Activated T-cell treated with anti-CD3 and anti-CD28 coated beads, Interleukin-2, amount 50 U/mL, for 4 hours (primary cell): ENCODE data around the gene GNAI2. TPM values are rescaled to one million over a fixed set of nuclear protein-coding genes. Genes with fewer than 3 reads are reported as not detected.

Experiments
- ATAC-seq, 2 donors: fragments of 200-7000 bp; cut with Tn5 transposase; one replicate each; pipeline ENCODE4 v1.10.0; 2021
- DNase-seq: peaks from one replicate; pipeline ENCODE4 v3.0.0-alpha.2; 2020
- H3K27me3 Mint-ChIP-seq: one replicate; pipeline ENCODE4 v1.8.0; 2021; ENCODE audit warnings: low read depth, mixed read lengths
- H3K36me3 Mint-ChIP-seq: one replicate; pipeline ENCODE4 v1.8.0; 2022; ENCODE audit warnings: mixed read lengths; ENCODE audit not compliant: insufficient read depth
- H3K4me1 Mint-ChIP-seq: one replicate; pipeline ENCODE4 v1.8.0; 2021; ENCODE audit warnings: low read depth, mixed read lengths
- H3K4me3 Mint-ChIP-seq: one replicate; pipeline ENCODE4 v1.8.0; 2021; ENCODE audit warnings: mild to moderate bottlenecking, moderate library complexity, mixed read lengths
- H3K9me3 Mint-ChIP-seq: one replicate; pipeline ENCODE4 v1.8.0; 2021; ENCODE audit warnings: mixed read lengths
- total RNA-seq, 3 donors: library from RNA; stranded (reverse); gene quantifications; one replicate each; pipeline ENCODE4 v1.2.1, GENCODE V29; 2021

Gene GNAI2
- total RNA-seq, result 100 to 1,000 TPM; 160 to 175 (median 172) TPM

GRCh38 chr3:50235716-50236483, at the start of gene GNAI2:
TSS of gene GNAI2 (plus strand) at chr3:50236204. CDS start at chr3:50236336, 132 bp downstream.
- ATAC-seq (peak; percentile 90 to 92), DNase-seq (peak; percentile 98)
- Mint-ChIP-seq H3K9me3 (no peaks in the 10 kb centered on the region), H3K4me1 (peaks cover 31% of the 10 kb centered on the region), H3K27me3 (no peaks in the 10 kb centered on the region), H3K36me3 (no peaks in the 10 kb centered on the region), H3K4me3 (peak within 1 kb of the TSS; percentile 95)

GRCh38 chr3:50187750-50188149, 48.3 kb upstream of the GNAI2 start:
- peaks cover 2% of the 10 kb centered on the region for H3K4me1 Mint-ChIP-seq
- peaks cover 3% of the 10 kb centered on the region for H3K27me3 Mint-ChIP-seq
- no peak for ATAC-seq
- no peaks in the 10 kb centered on the region for H3K36me3 Mint-ChIP-seq
- H3K9me3 Mint-ChIP-seq, result no peaks in the 10 kb centered on the region
- DNase-seq, result no peak
- no peak overlapping the region for H3K4me3 Mint-ChIP-seq

- ATAC-seq (peak; percentile 28 to 37), DNase-seq (no peak)
- no peaks in the 10 kb centered on the region for H3K36me3 Mint-ChIP-seq
- H3K27me3 Mint-ChIP-seq, result peaks cover 6% of the 10 kb centered on the region
- peaks cover 4% of the 10 kb centered on the region for H3K4me1 Mint-ChIP-seq
- H3K4me3 Mint-ChIP-seq, result no peak overlapping the region
- no peaks in the 10 kb centered on the region for H3K9me3 Mint-ChIP-seq
Observed at GRCh38 chr3:50189274-50189673, 46.7 kb upstream of the GNAI2 start.

GRCh38 chr3:50189989-50190388, 46.0 kb upstream of the GNAI2 start:
- no peaks in the 10 kb centered on the region for H3K36me3 Mint-ChIP-seq
- H3K4me1 Mint-ChIP-seq, result peaks cover 8% of the 10 kb centered on the region
- ATAC-seq (no peak), DNase-seq (no peak)
- peaks cover 6% of the 10 kb centered on the region for H3K27me3 Mint-ChIP-seq
- H3K4me3 Mint-ChIP-seq, result no peak overlapping the region
- H3K9me3 Mint-ChIP-seq, result no peaks in the 10 kb centered on the region

- no peak within 1 kb of the TSS for H3K4me3 Mint-ChIP-seq
- no peaks in the 10 kb centered on the region for H3K9me3 Mint-ChIP-seq
- no peaks in the 10 kb centered on the region for H3K36me3 Mint-ChIP-seq
- peaks cover 8% of the 10 kb centered on the region for H3K27me3 Mint-ChIP-seq
- ATAC-seq, result no peak
- H3K4me1 Mint-ChIP-seq, result peaks cover 8% of the 10 kb centered on the region
- no peak for DNase-seq
Observed at GRCh38 chr3:50190936-50191660, 44.9 kb upstream of the GNAI2 start, which contains the start of gene GNAT1. TSS of gene GNAT1 (plus strand) at chr3:50191610. CDS start at chr3:50191726, 116 bp downstream.

- H3K9me3 Mint-ChIP-seq, result no peaks in the 10 kb centered on the region
- H3K27me3 Mint-ChIP-seq, result peaks cover 8% of the 10 kb centered on the region
- no peak overlapping the region for H3K4me3 Mint-ChIP-seq
- DNase-seq (no peak), ATAC-seq (no peak)
- peaks cover 8% of the 10 kb centered on the region for H3K4me1 Mint-ChIP-seq
- H3K36me3 Mint-ChIP-seq, result no peaks in the 10 kb centered on the region
Observed at GRCh38 chr3:50192124-50192523, 43.9 kb upstream of the GNAI2 start.

GRCh38 chr3:50192689-50193141, 43.3 kb upstream of the GNAI2 start:
- Mint-ChIP-seq H3K4me3 (no peak overlapping the region), H3K4me1 (peaks cover 8% of the 10 kb centered on the region), H3K36me3 (no peaks in the 10 kb centered on the region), H3K9me3 (no peaks in the 10 kb centered on the region), H3K27me3 (peaks cover 8% of the 10 kb centered on the region)
- DNase-seq (peak; percentile 85), ATAC-seq (peak; percentile 47 to 60)

- Mint-ChIP-seq H3K4me1 (peaks cover 8% of the 10 kb centered on the region), H3K4me3 (no peak overlapping the region), H3K27me3 (peaks cover 8% of the 10 kb centered on the region), H3K9me3 (no peaks in the 10 kb centered on the region), H3K36me3 (no peaks in the 10 kb centered on the region)
- ATAC-seq, result no peak
- no peak for DNase-seq
Observed at GRCh38 chr3:50193286-50193685, 42.7 kb upstream of the GNAI2 start.

GRCh38 chr3:50193746-50194127, 42.3 kb upstream of the GNAI2 start:
- no peak overlapping the region for H3K4me3 Mint-ChIP-seq
- no peaks in the 10 kb centered on the region for H3K36me3 Mint-ChIP-seq
- no peak for ATAC-seq
- no peaks in the 10 kb centered on the region for H3K9me3 Mint-ChIP-seq
- DNase-seq, result no peak
- peaks cover 8% of the 10 kb centered on the region for H3K4me1 Mint-ChIP-seq
- H3K27me3 Mint-ChIP-seq, result peaks cover 8% of the 10 kb centered on the region

- ATAC-seq (peak; percentile 79), DNase-seq (peak; percentile 93)
- H3K9me3 Mint-ChIP-seq, result no peaks in the 10 kb centered on the region
- H3K4me1 Mint-ChIP-seq, result peaks cover 8% of the 10 kb centered on the region
- H3K27me3 Mint-ChIP-seq, result peaks cover 11% of the 10 kb centered on the region
- H3K4me3 Mint-ChIP-seq, result peak overlapping the region; percentile 38
- no peaks in the 10 kb centered on the region for H3K36me3 Mint-ChIP-seq
Observed at GRCh38 chr3:50194128-50194902, 41.7 kb upstream of the GNAI2 start.

- no peaks in the 10 kb centered on the region for H3K36me3 Mint-ChIP-seq
- H3K4me3 Mint-ChIP-seq, result peak overlapping the region; percentile 38
- no peaks in the 10 kb centered on the region for H3K9me3 Mint-ChIP-seq
- peaks cover 11% of the 10 kb centered on the region for H3K27me3 Mint-ChIP-seq
- peak; percentile 34 for DNase-seq
- H3K4me1 Mint-ChIP-seq, result peaks cover 8% of the 10 kb centered on the region
- ATAC-seq, result peak; percentile 59 to 65
Observed at GRCh38 chr3:50194903-50195500, 41.0 kb upstream of the GNAI2 start.

GRCh38 chr3:50195501-50196252, 40.3 kb upstream of the GNAI2 start:
- no peak for ATAC-seq
- no peak overlapping the region for H3K4me3 Mint-ChIP-seq
- peaks cover 12% of the 10 kb centered on the region for H3K27me3 Mint-ChIP-seq

GRCh38 chr3:50196253-50196801, 39.7 kb upstream of the GNAI2 start:
- Mint-ChIP-seq H3K4me3 (no peak overlapping the region), H3K4me1 (peaks cover 8% of the 10 kb centered on the region), H3K36me3 (no peaks in the 10 kb centered on the region), H3K27me3 (peaks cover 18% of the 10 kb centered on the region), H3K9me3 (no peaks in the 10 kb centered on the region)
- no peak for ATAC-seq
- DNase-seq, result no peak

More at GRCh38 chr3:50195501-50196252, 40.3 kb upstream of the GNAI2 start:
- DNase-seq, result no peak
- Mint-ChIP-seq H3K36me3 (no peaks in the 10 kb centered on the region), H3K9me3 (no peaks in the 10 kb centered on the region), H3K4me1 (peaks cover 8% of the 10 kb centered on the region)
